PC-3 (cell line): Measurements from ENCODE around the gene NR1D2. TPM values are rescaled to one million over a fixed set of nuclear protein-coding genes. Genes with fewer than 3 reads are reported as not detected.
A peak's percentile ranks its signal among the peaks of the same experiment; 100 is the strongest.

Experiments used
- ATAC-seq: fragments of 200-7000 bp; cut with Tn5 transposase; 2 replicates; pipeline ENCODE4 v1.9.1; 2020; ENCODE audit warnings: mild to moderate bottlenecking, moderate library complexity
- BruUV-seq: library from RNA; stranded (reverse); fragments of 400-500 nt; replicated peaks from 2 replicates; lab custom pipeline; 2021; lab: Mats Ljungman, UMichigan
- CTCF ChIA-PET: fragments of 300-600 bp; sonication (Branson Sonifier 250); formaldehyde crosslinking; loops from one replicate; lab custom pipeline; 2022; ENCODE audit warnings: antibody characterized with exemption; lab: Charles Lee
- POLR2A ChIA-PET: fragments of 300-600 bp; sonication (Branson Sonifier 250); formaldehyde crosslinking; loops from one replicate; lab custom pipeline; 2022; ENCODE audit warnings: antibody characterized with exemption; ENCODE audit not compliant: unreplicated experiment; lab: Charles Lee
- DNase-seq: peaks from one replicate; pipeline ENCODE4 v3.0.0-alpha.2; 2015
- H2AFZ ChIP-seq: fragments of 300-600 bp; sonication (generic); 2 replicates; pipeline ENCODE4 v1.6.0; 2016; ENCODE audit warnings: antibody characterized with exemption, low read length
- H3F3A ChIP-seq: fragments of 300-600 bp; sonication (generic); one replicate; pipeline ENCODE4 v1.6.0; 2017; ENCODE audit warnings: antibody characterized with exemption, low read length, control low read depth, mild to moderate bottlenecking; ENCODE audit not compliant: unreplicated experiment
- H3K27ac ChIP-seq: fragments of 300-600 bp; sonication (generic); 2 replicates; pipeline ENCODE4 v1.5.1; 2016; ENCODE audit warnings: mild to moderate bottlenecking, low read length
- H3K27me3 ChIP-seq: fragments of 300-600 bp; sonication (generic); 2 replicates; pipeline ENCODE4 v1.6.1; 2016; ENCODE audit warnings: low read length, mixed read lengths
- H3K36me3 ChIP-seq: fragments of 300-600 bp; sonication (generic); 2 replicates; pipeline ENCODE4 v1.6.1; 2016; ENCODE audit warnings: low read depth, mixed run types, low read length, mixed read lengths
- H3K4me1 ChIP-seq: fragments of 300-600 bp; sonication (generic); 2 replicates; pipeline ENCODE4 v1.5.1; 2016; ENCODE audit warnings: low read length; ENCODE audit not compliant: insufficient read depth
- H3K4me2 ChIP-seq: fragments of 300-600 bp; sonication (generic); 2 replicates; pipeline ENCODE4 v1.6.0; 2016; ENCODE audit warnings: low read length
- H3K4me3 ChIP-seq: fragments of 300-600 bp; sonication (generic); 2 replicates; pipeline ENCODE4 v1.5.1; 2016; ENCODE audit warnings: mild to moderate bottlenecking, low read length, mixed read lengths
- H3K79me2 ChIP-seq: fragments of 300-600 bp; sonication (generic); 2 replicates; pipeline ENCODE4 v1.6.1; 2017; ENCODE audit warnings: low read length, mixed read lengths
- H3K9ac ChIP-seq: fragments of 300-600 bp; sonication (generic); 2 replicates; pipeline ENCODE4 v1.6.0; 2016; ENCODE audit warnings: mild to moderate bottlenecking, low read length
- H3K9me2 ChIP-seq: fragments of 300-600 bp; sonication (generic); replicated peaks from 2 replicates; pipeline ENCODE4 v1.6.1; 2016; ENCODE audit warnings: mixed run types, low read length, mixed read lengths
- H3K9me3 ChIP-seq: fragments of 300-600 bp; sonication (generic); 2 replicates; pipeline ENCODE4 v1.6.1; 2016; ENCODE audit warnings: low read length, mixed read lengths
- H4K20me1 ChIP-seq: fragments of 300-600 bp; sonication (generic); 2 replicates; pipeline ENCODE4 v1.6.1; 2016; ENCODE audit warnings: low read length, mixed read lengths
- EZH2 ChIP-seq: fragments of 300-600 bp; sonication (generic); IDR thresholded peaks from one replicate; pipeline ENCODE4 v1.6.1; 2017; ENCODE audit warnings: antibody characterized with exemption, mild to moderate bottlenecking, low read length; ENCODE audit not compliant: unreplicated experiment
- EZH2phosphoT487 ChIP-seq: fragments of 300-600 bp; sonication (generic); IDR thresholded peaks from 2 replicates; pipeline ENCODE4 v1.6.1; 2018; ENCODE audit warnings: mild to moderate bottlenecking, antibody characterized with exemption, low read length, borderline replicate concordance
- intact Hi-C: fragments of 100-400 bp; cut with micrococcal nuclease; formaldehyde crosslinking; loops from 2 replicates; pipeline ENCODE4 v1.9.0; 2023
- total RNA-seq: library from RNA; depleted of rRNA; stranded (reverse); fragments of >200 nt; gene quantifications from 2 replicates; pipeline ENCODE4 v1.2.3, GENCODE V29; 2014
- TF ChIP-seq, protein P1 (sequence below): fragments of 300-600 bp; sonication (generic); conservative IDR thresholded peaks from 2 replicates; pipeline ENCODE4 v1.5.1; 2017; ENCODE audit warnings: antibody characterized with exemption, low read depth, mild to moderate bottlenecking, low read length

NR1D2 gene
- total RNA-seq, 1 experiment from 2014 or later = 24.7 TPM

DNA sequence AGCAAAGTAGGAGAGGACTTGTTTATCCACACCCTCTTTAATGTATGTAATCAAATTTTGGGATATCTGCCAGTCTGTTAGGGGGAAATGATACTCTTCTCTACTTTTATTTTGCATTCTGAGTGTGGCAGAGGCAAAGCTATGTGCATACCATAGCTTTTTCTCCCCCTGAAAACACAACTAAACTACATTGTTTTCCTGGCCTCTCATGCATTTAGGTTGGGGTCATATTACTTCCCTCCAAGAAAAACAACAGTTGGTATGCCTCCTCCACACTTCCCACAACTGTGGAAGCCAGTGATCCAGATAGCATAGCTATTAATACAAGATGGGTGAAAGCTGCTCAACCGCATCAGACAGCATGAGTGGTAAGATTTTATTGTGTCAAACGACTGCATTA is 21.3 kb upstream of the NR1D2 start:
- Histone ChIP-seq H3K4me1 (peaks cover 11% of the 10 kb centered on the region), H4K20me1 (peaks cover 25% of the 10 kb centered on the region), H3K9me3 (no peaks in the 10 kb centered on the region), H3K79me2 (peaks cover 13% of the 10 kb centered on the region), H2AFZ (no peak overlapping the region), H3K4me2 (no peak overlapping the region), H3F3A (peaks cover 7% of the 10 kb centered on the region), H3K9me2 (no peaks in the 10 kb centered on the region), H3K27me3 (no peaks in the 10 kb centered on the region), H3K9ac (no peak overlapping the region), H3K27ac (no peak overlapping the region), H3K36me3 (peaks cover 17% of the 10 kb centered on the region), H3K4me3 (no peak overlapping the region)
- intact Hi-C loops = no loop called here
- ATAC-seq (0 out of 2 replicates have a peak, but pooled peaks have one; percentile 8), DNase-seq (no peak)
- CTCF ChIA-PET = no interaction called here
- TF ChIP-seq, protein P1, sequence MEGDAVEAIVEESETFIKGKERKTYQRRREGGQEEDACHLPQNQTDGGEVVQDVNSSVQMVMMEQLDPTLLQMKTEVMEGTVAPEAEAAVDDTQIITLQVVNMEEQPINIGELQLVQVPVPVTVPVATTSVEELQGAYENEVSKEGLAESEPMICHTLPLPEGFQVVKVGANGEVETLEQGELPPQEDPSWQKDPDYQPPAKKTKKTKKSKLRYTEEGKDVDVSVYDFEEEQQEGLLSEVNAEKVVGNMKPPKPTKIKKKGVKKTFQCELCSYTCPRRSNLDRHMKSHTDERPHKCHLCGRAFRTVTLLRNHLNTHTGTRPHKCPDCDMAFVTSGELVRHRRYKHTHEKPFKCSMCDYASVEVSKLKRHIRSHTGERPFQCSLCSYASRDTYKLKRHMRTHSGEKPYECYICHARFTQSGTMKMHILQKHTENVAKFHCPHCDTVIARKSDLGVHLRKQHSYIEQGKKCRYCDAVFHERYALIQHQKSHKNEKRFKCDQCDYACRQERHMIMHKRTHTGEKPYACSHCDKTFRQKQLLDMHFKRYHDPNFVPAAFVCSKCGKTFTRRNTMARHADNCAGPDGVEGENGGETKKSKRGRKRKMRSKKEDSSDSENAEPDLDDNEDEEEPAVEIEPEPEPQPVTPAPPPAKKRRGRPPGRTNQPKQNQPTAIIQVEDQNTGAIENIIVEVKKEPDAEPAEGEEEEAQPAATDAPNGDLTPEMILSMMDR = no peak
- TF ChIP-seq EZH2 (no peak), EZH2phosphoT487 (no peak)
- no TSS peak for BruUV-seq
- POLR2A ChIA-PET = no interaction called here

DNA sequence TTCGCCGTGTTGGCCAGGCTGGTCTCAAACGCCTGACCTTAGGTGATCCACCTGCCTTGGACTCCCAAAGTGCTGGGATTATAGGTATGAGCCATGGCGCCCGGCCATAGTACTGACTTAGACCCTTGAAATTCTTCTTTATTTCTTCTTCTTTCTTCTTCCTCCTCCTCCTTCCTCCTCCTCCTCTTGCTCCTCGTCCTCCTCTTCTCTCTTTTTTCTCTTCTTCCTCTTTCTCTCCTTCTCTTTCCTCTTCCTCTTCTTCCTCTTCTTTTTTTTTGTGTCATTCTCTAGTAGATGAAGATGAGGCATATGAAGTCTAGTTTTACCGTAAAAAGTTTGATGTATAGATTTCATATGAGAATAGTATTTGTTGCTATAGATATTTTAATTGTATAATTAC is 18.8 kb upstream of the NR1D2 start:
- BruUV-seq = no TSS peak
- no peak overlapping the region for H2AFZ ChIP-seq
- no peaks in the 10 kb centered on the region for H3F3A ChIP-seq
- H3K9me2 ChIP-seq = no peaks in the 10 kb centered on the region
- no peak overlapping the region for H3K27ac ChIP-seq
- no peak overlapping the region for H3K4me3 ChIP-seq
- H3K36me3 ChIP-seq = no peaks in the 10 kb centered on the region
- TF ChIP-seq, protein P1 = no peak
- TF ChIP-seq EZH2 (no peak), EZH2phosphoT487 (no peak)
- CTCF ChIA-PET = no interaction called here
- 0 out of 2 replicates have a peak, but pooled peaks cover 2% of the 10 kb centered on the region for H4K20me1 ChIP-seq
- no peak overlapping the region for H3K4me2 ChIP-seq
- DNase-seq (no peak), ATAC-seq (no peak)
- intact Hi-C loops = no loop called here
- no peaks in the 10 kb centered on the region for H3K9me3 ChIP-seq
- H3K27me3 ChIP-seq = no peaks in the 10 kb centered on the region
- POLR2A ChIA-PET = interaction anchor here (1.0 kb wide), 1 partner anchor 9 kb away, joined by 6 read pairs; the partner anchor contains the start of genes NKIRAS1 and RPL15
- peaks cover 7% of the 10 kb centered on the region; the same call in 1 of the 2 replicates for H3K4me1 ChIP-seq
- no peak overlapping the region for H3K9ac ChIP-seq
- H3K79me2 ChIP-seq = no peaks in the 10 kb centered on the region

DNA sequence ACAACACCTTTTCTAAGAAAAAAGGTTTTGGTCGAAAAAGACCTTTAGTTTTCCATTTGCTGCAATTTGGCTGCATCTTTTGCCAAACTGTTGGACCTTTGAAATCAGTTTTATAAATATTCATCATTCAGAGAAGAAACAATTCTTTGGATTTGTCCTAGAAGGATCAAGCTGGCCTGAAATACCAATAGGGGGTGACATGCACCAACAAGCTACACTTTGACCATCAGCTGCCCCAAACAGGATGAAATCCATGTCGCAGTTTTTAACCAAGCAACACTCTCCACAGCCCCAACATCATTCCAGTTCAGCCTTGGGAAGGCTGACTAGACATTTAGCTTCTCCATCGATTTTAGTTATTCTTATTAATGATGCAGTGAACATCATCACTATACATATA is 18.4 kb upstream of the NR1D2 start:
- intact Hi-C loops = no loop called here
- H3K9ac ChIP-seq = no peak overlapping the region
- H3K79me2 ChIP-seq = no peaks in the 10 kb centered on the region
- ChIA-PET POLR2A (no interaction called here), CTCF (interaction anchor here (0.6 kb wide), 1 partner anchor 25 kb away, joined by 3 read pairs; no protein-coding TSS in a partner anchor)
- DNase-seq (no peak), ATAC-seq (peak; percentile 18; the same call in 1 of the 2 replicates)
- no peak overlapping the region for H3K4me2 ChIP-seq
- H3K27ac ChIP-seq = no peak overlapping the region
- H3K4me1 ChIP-seq = peaks cover 7% of the 10 kb centered on the region; the same call in 1 of the 2 replicates
- TF ChIP-seq, protein P1 = peak; percentile 47
- no peak for TF ChIP-seq EZH2phosphoT487
- H3K9me3 ChIP-seq = no peaks in the 10 kb centered on the region
- no peaks in the 10 kb centered on the region for H3F3A ChIP-seq
- H2AFZ ChIP-seq = no peak overlapping the region
- H3K27me3 ChIP-seq = no peaks in the 10 kb centered on the region
- H3K9me2 ChIP-seq = no peaks in the 10 kb centered on the region
- no peak overlapping the region for H3K4me3 ChIP-seq
- no peaks in the 10 kb centered on the region for H4K20me1 ChIP-seq
- H3K36me3 ChIP-seq = no peaks in the 10 kb centered on the region
- no TSS peak for BruUV-seq
